IPS DF 6.9 (cell line): ENCODE results near the gene ATG10.
"Not testable (repeated sequence)": the region's sequence is repeated elsewhere in the genome, so short reads cannot be mapped to it uniquely, and the experiment has no call there.

ENCODE experiments used
- DNase-seq: peaks from one replicate; pipeline ENCODE4 v3.0.0-alpha.2; 2013; ENCODE audit warnings: low read depth, low spot score
- H3K27ac ChIP-seq: one replicate; pipeline ENCODE4 v1.5.1; 2013; ENCODE audit warnings: low read length, control low read depth
- H3K27me3 ChIP-seq: 2 replicates; pipeline ENCODE4 v1.6.1; 2013; ENCODE audit warnings: mild to moderate bottlenecking, low read length; ENCODE audit not compliant: control insufficient read depth, insufficient read depth
- H3K36me3 ChIP-seq: 2 replicates; pipeline ENCODE4 v1.6.1; 2013; ENCODE audit warnings: low read length; ENCODE audit not compliant: control insufficient read depth, insufficient read depth
- H3K4me1 ChIP-seq: 2 replicates; pipeline ENCODE4 v1.6.1; 2013; ENCODE audit warnings: low read length; ENCODE audit not compliant: control insufficient read depth, insufficient read depth
- H3K4me3 ChIP-seq: 2 replicates; pipeline ENCODE4 v1.5.1; 2013; ENCODE audit warnings: mild to moderate bottlenecking, low read length
- H3K9me3 ChIP-seq: 2 replicates; pipeline ENCODE4 v1.6.1; 2013; ENCODE audit warnings: low read length, inconsistent platforms; ENCODE audit not compliant: control insufficient read depth, insufficient read depth
- WGBS: extraction: QIAGEN DNeasy Blood & Tissue Kit; methylation state at CpG from one replicate; pipeline ENCODE4 v1.1.7; 2013; ENCODE audit warnings: mixed read lengths, missing lambda C conversion rate; ENCODE audit not compliant: insufficient read length, insufficient coverage; 5-methylcytosine and 5-hydroxymethylcytosine counted together

Gene ATG10

DNA sequence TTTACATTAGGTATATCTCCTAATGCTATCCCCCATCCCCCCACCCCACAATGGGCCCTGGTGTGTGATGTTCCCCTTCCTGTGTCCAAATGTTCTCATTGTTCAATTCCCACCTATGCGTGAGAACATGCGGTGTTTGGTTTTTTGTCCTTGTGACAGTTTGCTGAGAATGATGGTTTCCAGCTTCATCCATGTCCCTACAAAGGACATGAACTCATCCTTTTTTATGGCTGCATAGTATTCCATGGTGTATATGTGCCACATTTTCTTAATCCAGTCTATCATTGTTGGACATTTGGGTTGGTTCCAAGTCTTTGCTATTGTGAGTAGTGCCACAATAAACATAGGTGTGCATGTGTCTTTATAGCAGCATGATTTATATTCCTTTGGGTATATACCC, 138.1 kb downstream of the ATG10 start:
- not testable (repeated sequence) for DNase-seq, H3K36me3 ChIP-seq, H3K9me3 ChIP-seq, H3K4me1 ChIP-seq, H3K27ac ChIP-seq, H3K27me3 ChIP-seq, H3K4me3 ChIP-seq
- no CpG with 5 or more reads among the region's 2 CpGs for WGBS

DNA sequence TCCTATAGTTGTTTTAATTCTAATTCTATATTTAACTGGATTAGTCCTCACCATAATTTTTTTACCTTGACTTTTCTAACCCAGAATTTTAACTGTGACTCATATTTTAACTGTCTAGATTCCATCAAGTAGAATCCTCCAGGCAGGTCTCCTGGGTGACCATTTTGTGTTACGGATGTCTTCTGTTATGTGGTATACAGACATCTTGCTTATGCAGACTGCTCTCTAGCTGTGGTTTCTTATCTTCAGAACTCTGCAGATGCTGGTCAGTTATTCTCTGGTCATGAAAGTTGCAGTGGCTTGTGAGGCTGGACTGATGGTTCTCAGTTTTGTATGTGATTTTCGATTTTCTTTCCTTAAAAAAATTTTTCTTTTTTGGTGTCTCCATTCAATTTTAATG, 139.4 kb downstream of the ATG10 start:
- no peak overlapping the region for H3K4me3 ChIP-seq
- no CpG with 5 or more reads among the region's 2 CpGs for WGBS
- no peak overlapping the region for H3K27ac ChIP-seq
- no peaks in the 10 kb centered on the region for H3K36me3 ChIP-seq
- no peak for DNase-seq
- no peaks in the 10 kb centered on the region for H3K9me3 ChIP-seq
- H3K4me1 ChIP-seq, result no peaks in the 10 kb centered on the region
- H3K27me3 ChIP-seq, result no peaks in the 10 kb centered on the region

DNA sequence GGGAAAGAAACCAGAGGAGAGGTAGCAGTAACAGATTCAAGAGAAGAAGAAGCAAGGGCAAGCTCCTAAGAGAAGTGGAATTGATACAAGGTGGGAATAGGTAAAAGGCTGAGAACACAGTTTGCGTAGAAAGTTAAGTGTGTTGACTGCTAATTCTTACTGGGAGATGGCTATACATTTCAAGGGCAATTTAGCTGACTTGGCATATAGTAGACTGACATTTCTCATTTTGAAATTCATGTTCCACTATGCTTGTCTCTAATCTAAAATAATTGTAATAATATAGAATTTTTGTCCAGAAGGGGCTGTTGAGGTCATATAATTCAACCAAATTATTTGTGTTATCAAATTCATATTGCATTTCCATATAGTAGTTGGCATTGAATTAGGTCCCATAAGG, 144.0 kb downstream of the ATG10 start:
- H3K4me1 ChIP-seq, result no peaks in the 10 kb centered on the region
- H3K27me3 ChIP-seq, result no peaks in the 10 kb centered on the region
- no CpG with 5 or more reads among the region's 1 CpG for WGBS
- H3K27ac ChIP-seq, result no peak overlapping the region
- no peak overlapping the region for H3K4me3 ChIP-seq
- no peak for DNase-seq
- no peaks in the 10 kb centered on the region for H3K36me3 ChIP-seq
- no peaks in the 10 kb centered on the region for H3K9me3 ChIP-seq

DNA sequence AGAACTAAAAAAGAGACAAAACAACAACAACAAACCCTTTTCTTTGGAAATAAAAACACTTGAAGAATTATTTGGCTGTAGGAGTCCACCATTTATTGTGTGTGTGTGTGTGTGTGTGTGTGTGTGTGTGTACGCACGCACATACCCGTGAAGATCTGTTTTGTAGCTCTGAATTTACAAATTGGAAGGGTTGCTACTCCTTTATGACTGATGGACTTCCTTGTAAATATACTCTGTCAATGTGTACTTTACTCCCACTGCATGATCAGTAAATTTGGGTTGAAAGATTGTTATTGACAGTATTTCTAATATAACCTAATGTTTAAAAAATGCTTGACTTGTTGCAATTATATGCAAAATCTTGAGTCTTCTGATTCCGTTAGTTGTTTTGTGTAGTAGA, 148.1 kb downstream of the ATG10 start:
- no peaks in the 10 kb centered on the region for H3K9me3 ChIP-seq
- no CpG with 5 or more reads among the region's 4 CpGs for WGBS
- no peaks in the 10 kb centered on the region for H3K4me1 ChIP-seq
- no peak overlapping the region for H3K4me3 ChIP-seq
- no peak for DNase-seq
- no peaks in the 10 kb centered on the region for H3K36me3 ChIP-seq
- H3K27ac ChIP-seq, result no peak overlapping the region
- H3K27me3 ChIP-seq, result no peaks in the 10 kb centered on the region

DNA sequence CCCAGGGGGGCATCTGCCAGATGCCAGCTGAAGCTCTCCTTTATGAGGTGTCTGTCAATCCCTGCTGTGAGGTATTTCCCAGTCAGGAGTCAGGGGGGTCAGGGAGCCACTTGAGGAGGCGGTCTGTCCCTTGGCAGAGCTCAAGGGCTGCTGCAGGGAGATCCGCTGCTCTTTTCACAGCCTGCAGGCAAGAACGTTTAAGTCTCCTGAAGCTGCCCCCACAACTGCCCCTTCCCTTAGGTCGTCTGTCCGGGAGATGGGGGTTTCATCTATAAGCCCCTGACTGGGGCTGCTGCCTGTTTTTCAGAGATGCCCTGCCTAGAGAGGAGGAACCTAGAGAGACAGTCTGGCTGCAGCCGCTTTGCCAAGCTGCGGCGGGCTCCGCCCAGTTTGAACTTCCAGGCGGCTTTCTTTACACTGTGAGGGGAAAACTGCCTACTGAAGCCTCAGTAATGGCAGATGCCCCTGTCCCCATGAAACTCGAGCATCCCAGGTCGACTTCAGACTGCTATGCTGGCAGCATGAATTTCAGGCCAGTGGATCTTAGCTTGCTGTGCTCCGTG, 158.0 kb downstream of the ATG10 start:
- WGBS, result no CpG with 5 or more reads among the region's 13 CpGs
- no peak for DNase-seq

DNA sequence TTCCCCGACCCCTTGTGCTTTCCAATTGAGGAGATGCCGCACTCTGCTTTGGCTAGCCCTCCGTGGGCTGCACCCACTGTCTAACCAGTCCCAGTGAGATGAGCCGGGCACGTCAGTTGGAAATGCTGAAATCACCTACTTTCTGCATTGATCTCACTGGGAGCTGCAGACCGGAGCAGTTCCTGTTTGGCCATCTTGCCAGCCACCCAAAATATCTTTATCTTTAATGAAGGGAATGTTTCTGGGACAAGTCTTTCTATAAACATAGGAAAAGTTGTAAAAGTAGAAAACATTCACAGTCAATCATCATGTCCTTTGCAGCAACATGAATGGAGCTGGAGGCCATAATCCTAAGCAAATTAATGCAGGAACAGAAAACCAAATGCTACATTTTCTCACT, 158.8 kb downstream of the ATG10 start:
- H3K36me3 ChIP-seq, result no peaks in the 10 kb centered on the region
- no peak overlapping the region for H3K27ac ChIP-seq
- H3K9me3 ChIP-seq, result no peaks in the 10 kb centered on the region
- no peak overlapping the region for H3K4me3 ChIP-seq
- no CpG with 5 or more reads among the region's 6 CpGs for WGBS
- DNase-seq, result no peak
- no peaks in the 10 kb centered on the region for H3K27me3 ChIP-seq
- no peaks in the 10 kb centered on the region for H3K4me1 ChIP-seq

More for the DNA sequence above, 158.0 kb downstream of the ATG10 start:
- H3K27me3 ChIP-seq, result no peaks in the 10 kb centered on the region
- H3K36me3 ChIP-seq, result no peaks in the 10 kb centered on the region
- H3K9me3 ChIP-seq, result no peaks in the 10 kb centered on the region
- H3K4me3 ChIP-seq, result no peak overlapping the region
- H3K27ac ChIP-seq, result no peak overlapping the region
- no peaks in the 10 kb centered on the region for H3K4me1 ChIP-seq

DNA sequence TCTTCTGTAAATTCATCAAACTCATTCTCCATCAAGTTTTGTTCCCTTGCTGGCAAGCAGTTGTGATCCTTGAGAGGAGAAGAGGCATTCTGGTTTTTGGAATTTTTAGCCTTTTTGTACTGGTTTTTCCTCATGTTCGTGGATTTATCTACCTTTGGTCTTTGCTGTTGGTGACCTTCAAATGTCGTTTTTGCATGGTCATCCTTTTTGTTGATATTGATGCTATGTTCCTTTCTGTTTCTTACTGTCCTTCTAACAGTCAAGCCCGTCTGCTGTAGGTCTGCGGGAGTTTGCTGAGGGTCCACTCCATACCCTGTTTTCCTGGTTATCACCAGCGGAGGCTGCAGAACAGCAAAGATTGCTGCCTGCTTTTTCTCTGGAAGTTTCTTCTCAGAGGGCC, 165.4 kb downstream of the ATG10 start:
- DNase-seq, result no peak
- no peaks in the 10 kb centered on the region for H3K27me3 ChIP-seq
- H3K36me3 ChIP-seq, result no peaks in the 10 kb centered on the region
- no peak overlapping the region for H3K4me3 ChIP-seq
- H3K9me3 ChIP-seq, result no peaks in the 10 kb centered on the region
- WGBS, result no CpG with 5 or more reads among the region's 5 CpGs
- no peaks in the 10 kb centered on the region for H3K4me1 ChIP-seq
- H3K27ac ChIP-seq, result no peak overlapping the region

DNA sequence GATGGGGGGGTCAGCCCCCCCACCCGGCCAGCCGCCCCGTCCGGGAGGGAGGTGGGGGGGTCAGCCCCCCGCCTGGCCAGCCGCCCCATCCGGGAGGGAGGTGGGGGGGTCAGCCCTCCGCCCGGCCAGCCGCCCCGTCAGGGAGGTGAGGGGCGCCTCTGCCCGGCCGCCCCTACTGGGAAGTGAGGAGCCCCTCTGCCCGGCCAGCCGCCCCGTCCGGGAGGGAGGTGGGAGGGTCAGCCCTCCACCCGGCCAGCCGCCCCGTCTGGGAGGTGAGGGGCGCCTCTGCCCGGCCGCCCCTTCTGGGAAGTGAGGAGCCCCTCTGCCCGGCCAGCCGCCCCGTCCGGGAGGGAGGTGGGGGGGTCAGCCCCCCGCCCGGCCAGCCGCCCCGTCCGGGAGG, 168.0 kb downstream of the ATG10 start:
- H3K27ac ChIP-seq, H3K27me3 ChIP-seq, H3K36me3 ChIP-seq, H3K4me3 ChIP-seq, H3K4me1 ChIP-seq, DNase-seq, H3K9me3 ChIP-seq: not testable (repeated sequence)
- WGBS, result no CpG with 5 or more reads among the region's 33 CpGs

DNA sequence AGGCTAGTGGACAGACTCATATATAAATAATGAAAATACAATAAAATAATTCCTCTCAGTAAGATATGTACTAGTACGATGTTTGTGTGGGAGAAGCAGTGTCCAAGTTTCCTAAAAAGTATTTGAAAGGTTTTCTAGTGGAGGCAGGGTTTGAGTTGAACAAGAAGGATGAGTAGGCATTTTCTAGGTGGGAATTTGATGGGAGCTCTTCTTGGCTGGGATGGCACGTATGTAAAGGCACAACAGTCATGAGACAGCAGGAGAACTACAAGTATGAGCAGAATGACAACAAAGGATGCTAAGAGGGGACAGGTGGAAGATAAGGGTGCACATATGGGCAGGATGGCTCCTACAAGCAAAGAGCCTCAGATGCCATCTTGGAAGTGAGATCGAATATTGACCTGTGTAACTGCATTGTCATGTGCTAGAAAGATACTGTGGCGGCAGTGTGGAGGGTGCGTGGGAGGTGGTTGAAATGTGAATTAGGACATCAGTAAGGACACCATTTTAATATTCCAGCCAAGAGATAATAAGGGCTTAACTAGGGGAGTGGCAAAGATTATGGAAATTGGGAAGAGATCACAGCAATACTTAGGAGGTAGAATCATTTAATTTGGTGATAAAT, 170.5 kb downstream of the ATG10 start:
- Histone ChIP-seq H3K27me3 (no peaks in the 10 kb centered on the region), H3K36me3 (no peaks in the 10 kb centered on the region), H3K9me3 (no peaks in the 10 kb centered on the region), H3K27ac (no peak overlapping the region), H3K4me3 (no peak overlapping the region), H3K4me1 (no peaks in the 10 kb centered on the region)
- no CpG with 5 or more reads among the region's 5 CpGs for WGBS
- no peak for DNase-seq

DNA sequence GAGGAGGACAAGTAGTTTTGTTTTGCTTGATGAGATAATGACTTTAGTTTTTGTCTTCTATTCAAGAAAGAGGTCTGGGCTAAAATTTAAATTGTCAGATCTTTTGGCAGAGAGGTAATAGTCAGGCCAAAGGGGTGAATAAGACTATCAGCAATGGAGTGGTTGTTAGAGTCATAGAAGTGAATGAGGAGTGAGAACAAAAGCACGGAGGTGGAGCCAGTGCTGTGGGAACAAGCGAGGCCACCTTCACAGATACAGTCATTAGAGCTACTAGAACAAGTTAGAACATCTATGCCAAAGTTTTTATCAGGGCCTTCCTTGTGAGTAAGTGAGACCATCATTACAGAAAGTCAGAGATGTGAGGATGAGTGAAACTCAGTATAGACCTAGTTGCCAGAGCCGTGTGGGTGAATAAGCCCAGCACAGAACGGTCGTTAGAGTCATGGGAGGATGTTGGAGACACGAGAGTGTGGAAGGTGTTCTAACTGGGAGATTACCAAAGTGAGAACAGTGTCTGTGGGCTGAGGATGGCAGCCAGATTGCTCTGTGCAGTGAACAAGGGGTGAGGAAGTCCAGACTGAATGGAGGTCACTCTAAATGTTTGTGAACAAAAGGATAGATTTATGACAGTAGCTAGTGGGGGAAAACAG, 171.2 kb downstream of the ATG10 start:
- no CpG with 5 or more reads among the region's 6 CpGs for WGBS
- H3K27ac ChIP-seq, result no peak overlapping the region
- H3K4me1 ChIP-seq, result no peaks in the 10 kb centered on the region
- H3K4me3 ChIP-seq, result no peak overlapping the region
- H3K27me3 ChIP-seq, result no peaks in the 10 kb centered on the region
- DNase-seq, result no peak
- no peaks in the 10 kb centered on the region for H3K36me3 ChIP-seq
- H3K9me3 ChIP-seq, result no peaks in the 10 kb centered on the region
